ENCODE data around the gene FOXA2. TPM values are rescaled to one million over a fixed set of nuclear protein-coding genes. Genes with fewer than 3 reads are reported as not detected.
A peak's percentile ranks its signal among the peaks of the same experiment; 100 is the strongest.

Gene FOXA2
- total and polyA plus RNA-seq, 2 of the 13 experiments (the other 11 are each of a cell fraction or from before 2014, with no cell fraction given) = 8.8 to 12.2 TPM

DNA sequence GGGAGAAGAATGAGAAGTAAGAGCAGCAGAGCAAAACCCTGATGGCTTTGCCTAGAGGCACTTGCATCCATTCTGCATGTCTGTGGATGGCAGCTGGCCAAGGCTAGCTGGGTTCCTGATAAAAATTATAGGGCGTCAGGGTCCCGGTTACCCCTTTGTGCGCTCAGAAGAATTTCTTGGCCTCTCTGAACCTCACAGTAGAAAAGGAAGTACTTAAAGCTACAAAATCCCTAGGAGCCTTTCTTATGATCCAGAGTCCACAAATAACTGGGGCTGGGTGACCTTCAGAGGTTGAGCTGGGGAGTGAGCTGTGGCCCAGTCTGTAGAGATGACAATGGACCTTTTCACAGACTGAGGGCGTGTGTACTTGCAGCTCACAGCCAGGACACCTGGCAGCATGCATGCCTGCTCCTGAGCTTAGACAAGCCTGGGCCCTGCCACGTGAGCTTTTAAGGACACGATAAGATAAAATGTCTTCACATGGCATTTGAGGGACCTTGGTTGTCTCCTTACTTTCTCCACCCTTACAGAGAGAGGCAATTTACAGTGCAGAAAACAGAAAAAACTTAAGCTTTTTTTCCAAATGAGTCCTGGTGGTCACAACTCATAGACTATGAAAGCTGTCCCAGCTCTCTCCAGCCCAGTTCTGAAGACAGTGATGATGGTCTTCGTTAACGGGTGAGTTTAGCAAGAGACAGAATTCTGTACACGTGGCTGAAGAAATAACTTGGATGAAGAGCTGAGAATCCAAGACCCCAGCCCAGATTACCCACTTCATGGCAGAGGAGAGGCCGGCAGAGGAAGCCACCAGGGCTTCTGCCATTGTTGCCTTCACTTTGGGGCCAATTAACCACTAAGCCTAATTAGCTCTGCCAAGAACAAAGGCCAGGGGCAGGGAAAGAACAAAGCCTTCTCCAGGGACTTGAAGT, 50.3 kb downstream of the FOXA2 start (continued):
- TF ChIP-seq, protein P1, sequence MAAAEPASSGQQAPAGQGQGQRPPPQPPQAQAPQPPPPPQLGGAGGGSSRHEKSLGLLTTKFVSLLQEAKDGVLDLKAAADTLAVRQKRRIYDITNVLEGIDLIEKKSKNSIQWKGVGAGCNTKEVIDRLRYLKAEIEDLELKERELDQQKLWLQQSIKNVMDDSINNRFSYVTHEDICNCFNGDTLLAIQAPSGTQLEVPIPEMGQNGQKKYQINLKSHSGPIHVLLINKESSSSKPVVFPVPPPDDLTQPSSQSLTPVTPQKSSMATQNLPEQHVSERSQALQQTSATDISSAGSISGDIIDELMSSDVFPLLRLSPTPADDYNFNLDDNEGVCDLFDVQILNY (CRISPR knock-in tag; conservative IDR thresholded peaks at IDR 0.05) = no peak
- TF ChIP-seq TOPORS (CRISPR knock-in tag; IDR thresholded peaks at IDR 0.05) (peak; percentile 94; the same call in 1 of the 2 replicates), TCF12 (IDR thresholded peaks at IDR 0.05) (no peak), TCF12 (CRISPR knock-in tag; IDR thresholded peaks at IDR 0.05) (peak; percentile 99), ZSCAN9 (CRISPR knock-in tag; IDR thresholded peaks at IDR 0.05; ENCODE audit: borderline replicate concordance) (peak; percentile 98), GATA4 (IDR thresholded peaks at IDR 0.05; ENCODE audit: borderline replicate concordance, low read depth) (peak; percentile 97), RELA (CRISPR knock-in tag; IDR thresholded peaks at IDR 0.05) (no peak), ZNF570 (CRISPR knock-in tag; IDR thresholded peaks at IDR 0.05; ENCODE audit: borderline replicate concordance) (peak; percentile 96), RXRB (CRISPR knock-in tag; IDR thresholded peaks at IDR 0.05; ENCODE audit: borderline replicate concordance) (peak; percentile 97), RFXANK (CRISPR knock-in tag; IDR thresholded peaks at IDR 0.05) (peak; percentile 79; the same call in 1 of the 2 replicates), MATR3 (CRISPR knock-in tag; IDR thresholded peaks at IDR 0.05) (no peak), HMG20B (CRISPR knock-in tag; conservative IDR thresholded peaks at IDR 0.05) (peak; percentile 86), ZNF260 (CRISPR knock-in tag; IDR thresholded peaks at IDR 0.05; ENCODE audit: borderline replicate concordance, low read depth) (no peak), SKI (IDR thresholded peaks at IDR 0.05; ENCODE audit: partially characterized antibody) (peak; percentile 85), ZNF350 (CRISPR knock-in tag; IDR thresholded peaks at IDR 0.05; ENCODE audit: borderline replicate concordance, low read depth) (peak; percentile 97), EP300 (IDR thresholded peaks at IDR 0.05; ENCODE audit: low read depth in 2 of 2, low read length in 2 of 2) (peak; percentile 80 to 89; a peak in 3 of 4 replicates), EP300 (CRISPR knock-in tag; IDR thresholded peaks at IDR 0.05; ENCODE audit: borderline replicate concordance) (peak; percentile 80; the same call in 1 of the 2 replicates), ZSCAN31 (CRISPR knock-in tag; IDR thresholded peaks at IDR 0.05; ENCODE audit: low read depth) (no peak; the same call in 1 of the 2 replicates), PCBP2 (optimal IDR thresholded peaks at IDR 0.05; ENCODE audit: low read depth, low read length, poor library complexity, severe bottlenecking) (no peak)
- TF ChIP-seq, protein P2, sequence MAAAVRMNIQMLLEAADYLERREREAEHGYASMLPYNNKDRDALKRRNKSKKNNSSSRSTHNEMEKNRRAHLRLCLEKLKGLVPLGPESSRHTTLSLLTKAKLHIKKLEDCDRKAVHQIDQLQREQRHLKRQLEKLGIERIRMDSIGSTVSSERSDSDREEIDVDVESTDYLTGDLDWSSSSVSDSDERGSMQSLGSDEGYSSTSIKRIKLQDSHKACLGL (CRISPR knock-in tag; IDR thresholded peaks at IDR 0.05) = peak; percentile 98
- TF ChIP-seq, protein P3, sequence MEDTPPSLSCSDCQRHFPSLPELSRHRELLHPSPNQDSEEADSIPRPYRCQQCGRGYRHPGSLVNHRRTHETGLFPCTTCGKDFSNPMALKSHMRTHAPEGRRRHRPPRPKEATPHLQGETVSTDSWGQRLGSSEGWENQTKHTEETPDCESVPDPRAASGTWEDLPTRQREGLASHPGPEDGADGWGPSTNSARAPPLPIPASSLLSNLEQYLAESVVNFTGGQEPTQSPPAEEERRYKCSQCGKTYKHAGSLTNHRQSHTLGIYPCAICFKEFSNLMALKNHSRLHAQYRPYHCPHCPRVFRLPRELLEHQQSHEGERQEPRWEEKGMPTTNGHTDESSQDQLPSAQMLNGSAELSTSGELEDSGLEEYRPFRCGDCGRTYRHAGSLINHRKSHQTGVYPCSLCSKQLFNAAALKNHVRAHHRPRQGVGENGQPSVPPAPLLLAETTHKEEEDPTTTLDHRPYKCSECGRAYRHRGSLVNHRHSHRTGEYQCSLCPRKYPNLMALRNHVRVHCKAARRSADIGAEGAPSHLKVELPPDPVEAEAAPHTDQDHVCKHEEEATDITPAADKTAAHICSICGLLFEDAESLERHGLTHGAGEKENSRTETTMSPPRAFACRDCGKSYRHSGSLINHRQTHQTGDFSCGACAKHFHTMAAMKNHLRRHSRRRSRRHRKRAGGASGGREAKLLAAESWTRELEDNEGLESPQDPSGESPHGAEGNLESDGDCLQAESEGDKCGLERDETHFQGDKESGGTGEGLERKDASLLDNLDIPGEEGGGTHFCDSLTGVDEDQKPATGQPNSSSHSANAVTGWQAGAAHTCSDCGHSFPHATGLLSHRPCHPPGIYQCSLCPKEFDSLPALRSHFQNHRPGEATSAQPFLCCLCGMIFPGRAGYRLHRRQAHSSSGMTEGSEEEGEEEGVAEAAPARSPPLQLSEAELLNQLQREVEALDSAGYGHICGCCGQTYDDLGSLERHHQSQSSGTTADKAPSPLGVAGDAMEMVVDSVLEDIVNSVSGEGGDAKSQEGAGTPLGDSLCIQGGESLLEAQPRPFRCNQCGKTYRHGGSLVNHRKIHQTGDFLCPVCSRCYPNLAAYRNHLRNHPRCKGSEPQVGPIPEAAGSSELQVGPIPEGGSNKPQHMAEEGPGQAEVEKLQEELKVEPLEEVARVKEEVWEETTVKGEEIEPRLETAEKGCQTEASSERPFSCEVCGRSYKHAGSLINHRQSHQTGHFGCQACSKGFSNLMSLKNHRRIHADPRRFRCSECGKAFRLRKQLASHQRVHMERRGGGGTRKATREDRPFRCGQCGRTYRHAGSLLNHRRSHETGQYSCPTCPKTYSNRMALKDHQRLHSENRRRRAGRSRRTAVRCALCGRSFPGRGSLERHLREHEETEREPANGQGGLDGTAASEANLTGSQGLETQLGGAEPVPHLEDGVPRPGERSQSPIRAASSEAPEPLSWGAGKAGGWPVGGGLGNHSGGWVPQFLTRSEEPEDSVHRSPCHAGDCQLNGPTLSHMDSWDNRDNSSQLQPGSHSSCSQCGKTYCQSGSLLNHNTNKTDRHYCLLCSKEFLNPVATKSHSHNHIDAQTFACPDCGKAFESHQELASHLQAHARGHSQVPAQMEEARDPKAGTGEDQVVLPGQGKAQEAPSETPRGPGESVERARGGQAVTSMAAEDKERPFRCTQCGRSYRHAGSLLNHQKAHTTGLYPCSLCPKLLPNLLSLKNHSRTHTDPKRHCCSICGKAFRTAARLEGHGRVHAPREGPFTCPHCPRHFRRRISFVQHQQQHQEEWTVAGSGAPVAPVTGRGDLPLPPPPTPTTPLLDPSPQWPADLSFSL (CRISPR knock-in tag; IDR thresholded peaks at IDR 0.05) = peak; percentile 84
- TF ChIP-seq, protein P4, sequence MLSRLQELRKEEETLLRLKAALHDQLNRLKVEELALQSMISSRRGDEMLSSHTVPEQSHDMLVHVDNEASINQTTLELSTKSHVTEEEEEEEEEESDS (CRISPR knock-in tag; IDR thresholded peaks at IDR 0.05; ENCODE audit: borderline replicate concordance) = no peak; the same call in 1 of the 2 replicates
